ENCODE measurements around the gene FOXO3.

DNA sequence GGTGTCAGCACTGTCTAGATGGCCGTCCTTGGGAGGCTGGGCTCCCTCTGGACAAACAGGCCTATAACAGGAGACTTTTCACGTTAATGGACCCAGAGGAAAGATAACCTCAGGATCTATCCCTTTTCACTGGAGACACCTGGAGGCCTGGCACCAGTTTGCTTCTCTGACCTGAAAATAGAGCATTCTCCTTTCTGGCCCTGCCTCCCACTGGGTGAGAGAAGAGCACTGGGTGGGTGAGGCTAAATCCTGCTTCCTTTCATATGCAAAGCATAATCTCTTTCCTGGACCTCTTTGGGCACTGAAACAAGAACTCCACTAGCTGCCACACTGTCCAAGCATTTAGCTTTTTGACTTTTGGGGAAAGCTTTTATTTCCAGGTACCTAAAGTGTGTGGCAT is 78.3 kb downstream of the FOXO3 start:
- TF ChIP-seq, protein P1, sequence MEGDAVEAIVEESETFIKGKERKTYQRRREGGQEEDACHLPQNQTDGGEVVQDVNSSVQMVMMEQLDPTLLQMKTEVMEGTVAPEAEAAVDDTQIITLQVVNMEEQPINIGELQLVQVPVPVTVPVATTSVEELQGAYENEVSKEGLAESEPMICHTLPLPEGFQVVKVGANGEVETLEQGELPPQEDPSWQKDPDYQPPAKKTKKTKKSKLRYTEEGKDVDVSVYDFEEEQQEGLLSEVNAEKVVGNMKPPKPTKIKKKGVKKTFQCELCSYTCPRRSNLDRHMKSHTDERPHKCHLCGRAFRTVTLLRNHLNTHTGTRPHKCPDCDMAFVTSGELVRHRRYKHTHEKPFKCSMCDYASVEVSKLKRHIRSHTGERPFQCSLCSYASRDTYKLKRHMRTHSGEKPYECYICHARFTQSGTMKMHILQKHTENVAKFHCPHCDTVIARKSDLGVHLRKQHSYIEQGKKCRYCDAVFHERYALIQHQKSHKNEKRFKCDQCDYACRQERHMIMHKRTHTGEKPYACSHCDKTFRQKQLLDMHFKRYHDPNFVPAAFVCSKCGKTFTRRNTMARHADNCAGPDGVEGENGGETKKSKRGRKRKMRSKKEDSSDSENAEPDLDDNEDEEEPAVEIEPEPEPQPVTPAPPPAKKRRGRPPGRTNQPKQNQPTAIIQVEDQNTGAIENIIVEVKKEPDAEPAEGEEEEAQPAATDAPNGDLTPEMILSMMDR (IDR thresholded peaks at IDR 0.05): no peak
- no peak for TF ChIP-seq POLR2A (IDR thresholded peaks at IDR 0.05)

All from uterus (tissue), 2 donors.